RWPE1 (cell line): Measurements from ENCODE around the gene CNN1.
"Not testable (repeated sequence)": the region's sequence is repeated elsewhere in the genome, so short reads cannot be mapped to it uniquely, and the experiment has no call there.

Experiments used
- CTCF ChIA-PET: fragments of 350-600 bp; sonication (Branson Sonifier 250); formaldehyde crosslinking; extraction: SDS; loops from one replicate; lab custom pipeline; 2021; lab: Yijun Ruan, JAX
- POLR2A ChIA-PET: fragments of 400-600 bp; formaldehyde crosslinking; extraction: SDS; loops from one replicate; lab custom pipeline; 2020; ENCODE audit warnings: antibody characterized with exemption; ENCODE audit not compliant: low non-redundant PET; lab: Yijun Ruan, JAX
- DNase-seq: peaks from one replicate; pipeline ENCODE4 v3.0.0; 2012; ENCODE audit warnings: low spot score
- H3K27ac ChIP-seq: fragments of 450-650 bp; 2 replicates; pipeline ENCODE4 v1.5.1; 2017
- TF ChIP-seq, protein P1 (sequence below): fragments of 450-650 bp; conservative IDR thresholded peaks from 2 replicates; pipeline ENCODE4 v1.5.1; 2017; ENCODE audit warnings: low read depth, mild to moderate bottlenecking

The CNN1 gene

GRCh38 chr19:11566164-11566563, 27.5 kb downstream of the CNN1 start:
- DNase-seq: no peak
- TF ChIP-seq, protein P1, sequence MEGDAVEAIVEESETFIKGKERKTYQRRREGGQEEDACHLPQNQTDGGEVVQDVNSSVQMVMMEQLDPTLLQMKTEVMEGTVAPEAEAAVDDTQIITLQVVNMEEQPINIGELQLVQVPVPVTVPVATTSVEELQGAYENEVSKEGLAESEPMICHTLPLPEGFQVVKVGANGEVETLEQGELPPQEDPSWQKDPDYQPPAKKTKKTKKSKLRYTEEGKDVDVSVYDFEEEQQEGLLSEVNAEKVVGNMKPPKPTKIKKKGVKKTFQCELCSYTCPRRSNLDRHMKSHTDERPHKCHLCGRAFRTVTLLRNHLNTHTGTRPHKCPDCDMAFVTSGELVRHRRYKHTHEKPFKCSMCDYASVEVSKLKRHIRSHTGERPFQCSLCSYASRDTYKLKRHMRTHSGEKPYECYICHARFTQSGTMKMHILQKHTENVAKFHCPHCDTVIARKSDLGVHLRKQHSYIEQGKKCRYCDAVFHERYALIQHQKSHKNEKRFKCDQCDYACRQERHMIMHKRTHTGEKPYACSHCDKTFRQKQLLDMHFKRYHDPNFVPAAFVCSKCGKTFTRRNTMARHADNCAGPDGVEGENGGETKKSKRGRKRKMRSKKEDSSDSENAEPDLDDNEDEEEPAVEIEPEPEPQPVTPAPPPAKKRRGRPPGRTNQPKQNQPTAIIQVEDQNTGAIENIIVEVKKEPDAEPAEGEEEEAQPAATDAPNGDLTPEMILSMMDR: no peak
- CTCF ChIA-PET: no interaction called here
- POLR2A ChIA-PET: no interaction called here
- H3K27ac ChIP-seq: no peak overlapping the region

DNA sequence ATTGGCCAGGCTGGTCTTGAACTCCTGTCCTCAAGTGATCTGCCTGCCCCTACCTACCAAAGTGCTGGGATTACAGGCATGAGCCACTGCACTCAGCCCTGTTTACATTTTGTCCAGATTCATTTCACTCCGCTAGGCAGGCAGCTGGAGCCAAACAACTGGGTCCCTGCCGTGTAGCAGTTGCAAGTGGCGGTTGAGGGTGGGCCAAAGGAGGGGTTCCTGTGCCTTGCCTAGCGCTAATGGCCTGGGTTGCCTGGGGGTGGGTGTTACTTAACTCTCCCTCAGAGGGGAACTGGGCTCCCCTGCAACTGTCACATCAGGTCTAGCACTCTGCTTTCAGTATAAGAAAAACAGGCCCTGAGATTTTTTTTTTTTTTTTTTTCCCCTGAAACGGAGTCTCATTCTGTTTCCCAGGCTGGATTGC, 31.4 kb downstream of the CNN1 start:
- no peak overlapping the region for H3K27ac ChIP-seq
- CTCF ChIA-PET: interaction anchor here (0.6 kb wide), 1 partner anchor 312 kb away, joined by 6 read pairs; no protein-coding TSS in a partner anchor
- DNase-seq: no peak
- POLR2A ChIA-PET: interaction anchor here (0.7 kb wide), 1 partner anchor 18 kb away, joined by 5 read pairs; no protein-coding TSS in a partner anchor
- TF ChIP-seq, protein P1: no peak

- H3K27ac ChIP-seq, DNase-seq, POLR2A ChIA-PET: not testable (repeated sequence)
- CTCF ChIA-PET: interaction anchor here (0.7 to 1.2 kb wide), 2 partner anchors 14 to 108 kb away, joined by 3 to 4 read pairs; partner anchors contain the start of gene ELOF1
Observed at GRCh38 chr19:11573354-11573753, 34.7 kb downstream of the CNN1 start.

- H3K27ac ChIP-seq, DNase-seq, POLR2A ChIA-PET: not testable (repeated sequence)
- CTCF ChIA-PET: interaction anchor here (1.2 kb wide), 1 partner anchor 15 kb away, joined by 3 read pairs; the partner anchor contains the start of gene ELOF1
Observed at GRCh38 chr19:11573763-11574162, 35.1 kb downstream of the CNN1 start.

- TF ChIP-seq, protein P1: no peak
- no peak for DNase-seq
- POLR2A ChIA-PET: no interaction called here
- H3K27ac ChIP-seq: no peak overlapping the region
- CTCF ChIA-PET: no interaction called here
Observed at GRCh38 chr19:11574689-11575088, 36.0 kb downstream of the CNN1 start.

DNA sequence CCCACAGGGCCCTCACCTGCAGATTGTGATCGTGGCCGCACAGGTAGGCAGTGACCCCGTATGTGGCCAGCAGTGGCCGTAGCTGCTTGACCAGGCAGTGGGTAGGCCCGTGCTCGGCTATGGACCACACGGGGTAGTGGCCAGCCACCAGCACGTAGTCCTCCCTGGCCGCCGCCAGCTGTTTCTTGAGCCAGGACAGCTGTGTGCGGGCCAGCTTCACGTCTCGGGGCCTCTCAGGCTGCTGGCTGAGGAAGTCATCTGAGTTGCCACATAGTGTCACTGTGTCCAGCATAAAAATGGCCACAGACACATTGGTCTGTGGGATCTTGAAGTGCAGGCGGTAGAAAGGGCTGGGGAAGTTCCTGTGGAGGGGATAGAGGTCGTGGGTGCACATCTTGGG, 37.6 kb downstream of the CNN1 start:
- CTCF ChIA-PET: no interaction called here
- TF ChIP-seq, protein P1: no peak
- no peak for DNase-seq
- POLR2A ChIA-PET: interaction anchor here (0.6 kb wide), 1 partner anchor 17 kb away, joined by 8 read pairs; the partner anchor contains the start of gene ELOF1
- H3K27ac ChIP-seq: no peak overlapping the region

DNA sequence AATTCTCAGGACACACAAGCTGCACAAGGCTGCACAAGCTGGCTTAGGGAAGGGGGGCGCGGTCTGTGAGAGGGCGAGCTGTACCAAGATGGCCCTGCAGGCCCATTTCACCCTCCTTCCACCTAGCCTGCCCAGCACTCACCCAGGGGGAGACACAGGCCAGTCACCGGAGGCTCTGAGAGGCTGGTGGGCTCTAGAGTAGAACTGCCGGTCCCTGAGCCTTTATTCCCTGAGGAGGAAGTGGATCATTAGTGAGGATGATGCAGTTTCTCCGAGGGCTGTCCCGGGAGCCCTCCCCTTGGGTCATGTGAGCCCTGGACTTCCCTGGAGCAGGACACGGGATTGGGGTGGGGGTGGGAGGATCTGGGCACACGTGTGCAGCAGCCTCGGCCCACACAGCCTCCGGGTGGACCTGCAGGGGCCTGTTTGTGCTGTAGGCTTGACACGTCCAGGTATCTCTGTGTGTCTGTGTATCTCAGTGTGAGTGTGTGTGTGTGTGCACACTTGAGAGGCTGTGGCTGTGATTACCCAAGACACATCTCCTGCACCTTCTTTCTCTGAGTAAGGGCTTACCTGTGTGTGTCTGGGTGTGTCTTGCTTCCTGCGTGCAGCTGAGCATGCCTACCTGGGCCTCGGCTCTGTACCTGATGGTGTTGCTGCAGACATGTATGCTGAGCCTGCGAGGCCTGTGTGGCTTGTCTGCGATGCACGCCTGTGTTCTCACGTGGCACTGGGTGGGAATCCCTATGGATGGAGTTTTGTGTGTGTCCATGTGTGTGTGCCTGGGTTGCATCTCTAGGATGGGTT, 39.0 kb downstream of the CNN1 start, which contains the start of gene ACP5:
Gene ACP5, minus strand, starts transcription at position 195 of the 807 bp plus-strand sequence. CDS start 328 bp downstream, outside the sequence.
- CTCF ChIA-PET: interaction anchor here (0.6 kb wide), 1 partner anchor 32 kb away, joined by 4 read pairs; no protein-coding TSS in a partner anchor
- peak within 1 kb of the TSS; percentile 21 for H3K27ac ChIP-seq
- no peak for DNase-seq
- POLR2A ChIA-PET: no interaction called here
- TF ChIP-seq, protein P1: no peak
